Smooth muscle cell (in vitro differentiated cells): ENCODE measurements around the gene EPHA10. TPM values are rescaled to one million over a fixed set of nuclear protein-coding genes. Genes with fewer than 3 reads are reported as not detected.

Experiments
- DNase-seq: peaks from one replicate; lab custom pipeline; 2025; ENCODE audit not compliant: unreplicated experiment; lab: John Stamatoyannopoulos, UW
- H2AFZ ChIP-seq: fragments of 200-600 bp; sonication (generic); 2 replicates; pipeline ENCODE4 v1.6.0; 2016; ENCODE audit warnings: antibody characterized with exemption, low read depth, mild to moderate bottlenecking
- H3F3A ChIP-seq: fragments of 200-600 bp; sonication (generic); 2 replicates; pipeline ENCODE4 v1.6.0; 2017; ENCODE audit warnings: antibody characterized with exemption, low read depth
- H3K27ac ChIP-seq: fragments of 200-600 bp; sonication (generic); 2 replicates; pipeline ENCODE4 v1.5.1; 2016; ENCODE audit warnings: low read depth, mild to moderate bottlenecking
- H3K27me3 ChIP-seq: fragments of 200-600 bp; sonication (generic); 2 replicates; pipeline ENCODE4 v1.6.1; 2016; ENCODE audit warnings: low read depth, mild to moderate bottlenecking
- H3K36me3 ChIP-seq: fragments of 200-600 bp; sonication (generic); 2 replicates; pipeline ENCODE4 v1.5.1; 2016; ENCODE audit warnings: low read depth
- H3K4me1 ChIP-seq: fragments of 200-600 bp; sonication (generic); 2 replicates; pipeline ENCODE4 v1.5.1; 2016; ENCODE audit warnings: low read depth
- H3K4me2 ChIP-seq: fragments of 200-600 bp; sonication (generic); 2 replicates; pipeline ENCODE4 v1.6.0; 2016; ENCODE audit warnings: mild to moderate bottlenecking
- H3K4me3 ChIP-seq: fragments of 200-600 bp; sonication (generic); 2 replicates; pipeline ENCODE4 v1.5.1; 2016; ENCODE audit warnings: mild to moderate bottlenecking
- H3K79me2 ChIP-seq: fragments of 200-600 bp; sonication (generic); 2 replicates; pipeline ENCODE4 v1.6.0; 2016; ENCODE audit warnings: low read depth, mild to moderate bottlenecking
- H3K9ac ChIP-seq: fragments of 200-600 bp; sonication (generic); 2 replicates; pipeline ENCODE4 v1.6.0; 2016; ENCODE audit warnings: low read depth
- H3K9me3 ChIP-seq: fragments of 200-600 bp; sonication (generic); replicated peaks from 2 replicates; pipeline ENCODE4 v1.5.1; 2016; ENCODE audit warnings: low read depth
- H4K20me1 ChIP-seq: fragments of 200-600 bp; sonication (generic); 2 replicates; pipeline ENCODE4 v1.6.0; 2016; ENCODE audit warnings: low read depth
- CTCF ChIP-seq: fragments of 200-600 bp; sonication (generic); IDR thresholded peaks from 2 replicates; pipeline ENCODE4 v1.5.1; 2017; ENCODE audit warnings: borderline replicate concordance, mild to moderate bottlenecking, antibody characterized with exemption; ENCODE audit not compliant: insufficient read depth, poor library complexity, severe bottlenecking
- WGBS: methylation state at CpG from one replicate; pipeline ENCODE4 v1.1.7; 2016; ENCODE audit warnings: low lambda C conversion rate; 5-methylcytosine and 5-hydroxymethylcytosine counted together
- polyA plus RNA-seq: library from polyadenylated mRNA; unstranded; fragments of >200 nt; fragmentation: Nextera tagmentation; extraction: Ambion mirVana; gene quantifications from 2 replicates; pipeline ENCODE4 v1.2.1, GENCODE V29; 2016
- small RNA-seq: library from RNA; depleted of rRNA; stranded (forward); fragments of <200 nt; gene quantifications from one replicate; pipeline ENCODE3, GENCODE V24; 2014
- total RNA-seq: library from RNA; depleted of rRNA; stranded (reverse); fragments of >200 nt; gene quantifications from 2 replicates; pipeline ENCODE4 v1.2.3, GENCODE V29; 2014

The EPHA10 gene
- total and polyA plus RNA-seq, 2 experiments from 2014 or later, result not detected

GRCh38 chr1:37666241-37666867, 98.6 kb downstream of the EPHA10 start:
- no peak overlapping the region for H2AFZ ChIP-seq
- no peak overlapping the region for H3K4me2 ChIP-seq

More at GRCh38 chr1:37666241-37666867, 98.6 kb downstream of the EPHA10 start:
- 92% methylated on average over 11 of the region's 11 CpGs for WGBS
- Histone ChIP-seq H3F3A (no peaks in the 10 kb centered on the region), H3K4me1 (peaks cover 13% of the 10 kb centered on the region), H3K9ac (no peak overlapping the region), H3K27ac (no peak overlapping the region), H3K27me3 (peaks cover 37% of the 10 kb centered on the region), H3K4me3 (no peak overlapping the region), H3K9me3 (no peaks in the 10 kb centered on the region), H3K79me2 (no peaks in the 10 kb centered on the region), H3K36me3 (no peaks in the 10 kb centered on the region), H4K20me1 (no peaks in the 10 kb centered on the region)
- no peak for DNase-seq
- no peak for TF ChIP-seq CTCF

Small RNAs within 50 kb of the gene (small RNA-seq; reads per million reads assigned to genes)
- gene RF00019, result not detected

Other genes with a start within 250 kb of the EPHA10 start
- gene SNIP1, start 210.8 kb downstream of the EPHA10 start, total RNA-seq, result 20.0 and 37.1 TPM in 2 replicates
- 7.4 and 7.9 TPM in 2 replicates for gene SNIP1, start 210.8 kb downstream of the EPHA10 start, polyA plus RNA-seq
- gene DNALI1, start 208.2 kb downstream of the EPHA10 start, total RNA-seq, result 3.4 and 8.4 TPM in 2 replicates
- gene DNALI1, start 208.2 kb downstream of the EPHA10 start, polyA plus RNA-seq, result 7.2 and 12.3 TPM in 2 replicates
- 57.4 and 64.7 TPM in 2 replicates for gene GNL2, start 169.2 kb downstream of the EPHA10 start, total RNA-seq
- gene GNL2, start 169.2 kb downstream of the EPHA10 start, polyA plus RNA-seq, result 61.2 and 63.8 TPM in 2 replicates
- not detected in 2 replicates for gene RSPO1, start 130.2 kb downstream of the EPHA10 start, total RNA-seq
- gene RSPO1, start 130.2 kb downstream of the EPHA10 start, polyA plus RNA-seq, result not detected in 2 replicates
- 2.4 and 5.4 TPM in 2 replicates for gene CDCA8, start 72.6 kb downstream of the EPHA10 start, total RNA-seq
- gene CDCA8, start 72.6 kb downstream of the EPHA10 start, polyA plus RNA-seq, result 9.9 and 12.4 TPM in 2 replicates
- 0.13 TPM in 1 of 2 replicates, not detected in the other for gene MANEAL, start 28.7 kb upstream of the EPHA10 start, total RNA-seq
- 0.61 and 0.67 TPM in 2 replicates for gene MANEAL, start 28.7 kb upstream of the EPHA10 start, polyA plus RNA-seq
- gene C1orf122, start 42.7 kb upstream of the EPHA10 start, total RNA-seq, result 56.4 and 57.8 TPM in 2 replicates
- 140 and 143 TPM in 2 replicates for gene C1orf122, start 42.7 kb upstream of the EPHA10 start, polyA plus RNA-seq
- 29.6 and 39.9 TPM in 2 replicates for gene YRDC, start 43.1 kb upstream of the EPHA10 start, total RNA-seq
- 46.0 and 46.4 TPM in 2 replicates for gene YRDC, start 43.1 kb upstream of the EPHA10 start, polyA plus RNA-seq
- gene MTF1, start 94.5 kb upstream of the EPHA10 start, total RNA-seq, result 5.3 and 25.9 TPM in 2 replicates
- gene MTF1, start 94.5 kb upstream of the EPHA10 start, polyA plus RNA-seq, result 6.8 and 8.1 TPM in 2 replicates
- 11.0 and 12.0 TPM in 2 replicates for gene INPP5B, start 181.9 kb upstream of the EPHA10 start, total RNA-seq
- 5.8 and 6.7 TPM in 2 replicates for gene INPP5B, start 181.9 kb upstream of the EPHA10 start, polyA plus RNA-seq
- 74.9 and 79.6 TPM in 2 replicates for gene SF3A3, start 224.9 kb upstream of the EPHA10 start, total RNA-seq
- gene SF3A3, start 224.9 kb upstream of the EPHA10 start, polyA plus RNA-seq, result 50.8 and 54.0 TPM in 2 replicates
- 29.5 and 32.0 TPM in 2 replicates for gene FHL3, start 240.4 kb upstream of the EPHA10 start, total RNA-seq
- gene FHL3, start 240.4 kb upstream of the EPHA10 start, polyA plus RNA-seq, result 67.1 and 70.2 TPM in 2 replicates
- 72.4 and 73.5 TPM in 2 replicates for gene UTP11, start 247.6 kb upstream of the EPHA10 start, total RNA-seq
- 43.7 and 44.4 TPM in 2 replicates for gene UTP11, start 247.6 kb upstream of the EPHA10 start, polyA plus RNA-seq